HEK293 (cell line): ENCODE data around the gene ZNF107.
"Not testable (repeated sequence)": the region's sequence is repeated elsewhere in the genome, so short reads cannot be mapped to it uniquely, and the experiment has no call there.

ENCODE experiments used
- CTCF ChIA-PET: fragments of 350-600 bp; formaldehyde crosslinking; extraction: SDS; loops from one replicate; lab custom pipeline; 2021; ENCODE audit warnings: antibody characterized with exemption; lab: Yijun Ruan, JAX
- POLR2A ChIA-PET: fragments of 300-600 bp; formaldehyde crosslinking; extraction: SDS; loops from one replicate; lab custom pipeline; 2020; ENCODE audit warnings: antibody characterized with exemption, inconsistent platforms; lab: Yijun Ruan, JAX
- H3K27ac ChIP-seq: fragments of 200-500 bp; sonication (Bioruptor generic); 2 replicates; pipeline ENCODE4 v1.5.1; 2014; ENCODE audit warnings: low read depth, low read length, control low read depth, inconsistent platforms; ENCODE audit errors: extremely low read depth
- H3K36me3 ChIP-seq, 2 experiments: fragments of 200-500 bp in 1 of 2; sonication (Bioruptor generic) in 1 of 2; 1 replicate in 1 of 2; 2 replicates in 1 of 2; pipeline ENCODE4 v1.5.1; 2014 to 2017; ENCODE audit warnings: inconsistent platforms in 2 of 2, low read length in 2 of 2; ENCODE audit not compliant: control insufficient read depth in 2 of 2, insufficient read depth in 1 of 2
- H3K4me1 ChIP-seq: fragments of 200-500 bp; sonication (Bioruptor generic); 2 replicates; pipeline ENCODE4 v1.5.1; 2014; ENCODE audit warnings: mild to moderate bottlenecking, low read length, inconsistent platforms; ENCODE audit not compliant: control insufficient read depth, insufficient read depth
- H3K4me3 ChIP-seq: 2 replicates; pipeline ENCODE4 v1.5.1; 2011; ENCODE audit warnings: low read depth, mild to moderate bottlenecking, control low read depth, low read length, moderate library complexity
- H3K9me3 ChIP-seq: fragments of 200-500 bp; sonication (Bioruptor generic); 2 replicates; pipeline ENCODE4 v1.5.1; 2014; ENCODE audit warnings: low read depth, low read length, inconsistent platforms; ENCODE audit not compliant: control insufficient read depth, insufficient read depth
- CTCF ChIP-seq: fragments of 450-650 bp; formaldehyde crosslinking; IDR thresholded peaks from 2 replicates; pipeline ENCODE4 v1.5.1; 2016; ENCODE audit warnings: missing biosample characterization, missing genetic modification characterization
- GLIS2 ChIP-seq: fragments of 450-650 bp; formaldehyde crosslinking; IDR thresholded peaks from 2 replicates; pipeline ENCODE4 v1.5.1; 2016; ENCODE audit warnings: missing biosample characterization, missing genetic modification characterization
- HOXA7 ChIP-seq: sonication (generic); formaldehyde crosslinking; IDR thresholded peaks from 2 replicates; pipeline ENCODE4 v1.8.1; 2022; ENCODE audit warnings: missing genetic modification reagents, borderline replicate concordance
- IKZF3 ChIP-seq: fragments of 450-650 bp; IDR thresholded peaks from 2 replicates; pipeline ENCODE4 v1.5.0; 2018; ENCODE audit warnings: missing biosample characterization, mild to moderate bottlenecking, missing genetic modification characterization, moderate library complexity
- KLF9 ChIP-seq: fragments of 450-650 bp; formaldehyde crosslinking; IDR thresholded peaks from 2 replicates; pipeline ENCODE4 v1.5.1; 2016; ENCODE audit warnings: missing biosample characterization, missing genetic modification characterization, low read depth
- SCRT2 ChIP-seq: fragments of 450-650 bp; formaldehyde crosslinking; IDR thresholded peaks from 2 replicates; pipeline ENCODE4 v1.5.1; 2016; ENCODE audit warnings: missing biosample characterization, missing genetic modification characterization
- SETDB1 ChIP-seq: IDR thresholded peaks from one replicate; pipeline ENCODE4 v1.6.1; 2017; ENCODE audit warnings: mild to moderate bottlenecking, low read length, moderate library complexity, mixed read lengths; ENCODE audit not compliant: insufficient read length
- ZBTB26 ChIP-seq: fragments of 450-650 bp; formaldehyde crosslinking; optimal IDR thresholded peaks from 2 replicates; pipeline ENCODE3; 2016; ENCODE audit warnings: missing biosample characterization, mild to moderate bottlenecking, missing genetic modification characterization
- ZBTB48 ChIP-seq: fragments of 450-650 bp; formaldehyde crosslinking; IDR thresholded peaks from 2 replicates; pipeline ENCODE4 v1.5.1; 2016; ENCODE audit warnings: missing biosample characterization, missing genetic modification characterization
- ZFP3 ChIP-seq: fragments of 450-650 bp; formaldehyde crosslinking; IDR thresholded peaks from 2 replicates; pipeline ENCODE4 v1.5.1; 2016; ENCODE audit warnings: low read depth, missing biosample characterization, missing genetic modification characterization
- ZFP37 ChIP-seq: fragments of 450-650 bp; formaldehyde crosslinking; IDR thresholded peaks from 2 replicates; pipeline ENCODE4 v1.5.1; 2016; ENCODE audit warnings: missing biosample characterization, missing genetic modification characterization
- ZNF138 ChIP-seq: fragments of 450-650 bp; formaldehyde crosslinking; IDR thresholded peaks from 2 replicates; pipeline ENCODE4 v1.5.1; 2016; ENCODE audit warnings: missing biosample characterization, missing genetic modification characterization, borderline replicate concordance
- ZNF280C ChIP-seq: fragments of 450-650 bp; formaldehyde crosslinking; IDR thresholded peaks from 2 replicates; pipeline ENCODE4 v1.5.1; 2016; ENCODE audit warnings: missing biosample characterization, missing genetic modification characterization
- ZNF48 ChIP-seq: fragments of 450-650 bp; formaldehyde crosslinking; IDR thresholded peaks from 2 replicates; pipeline ENCODE4 v1.5.1; 2016; ENCODE audit warnings: missing biosample characterization, missing genetic modification characterization
- ZNF561 ChIP-seq: fragments of 450-650 bp; IDR thresholded peaks from 2 replicates; pipeline ENCODE4 v1.5.1; 2018; ENCODE audit warnings: missing biosample characterization, missing genetic modification characterization, borderline replicate concordance
- ZNF629 ChIP-seq: fragments of 450-650 bp; formaldehyde crosslinking; IDR thresholded peaks from 2 replicates; pipeline ENCODE4 v1.5.1; 2017; ENCODE audit warnings: missing biosample characterization, missing genetic modification characterization
- ZNF785 ChIP-seq: fragments of 450-650 bp; formaldehyde crosslinking; IDR thresholded peaks from 2 replicates; pipeline ENCODE4 v1.5.1; 2016; ENCODE audit warnings: missing biosample characterization, missing genetic modification characterization
- ZNF830 ChIP-seq: fragments of 450-650 bp; IDR thresholded peaks from 2 replicates; pipeline ENCODE4 v1.5.0; 2018; ENCODE audit warnings: missing biosample characterization, missing genetic modification characterization, low read depth, mild to moderate bottlenecking, moderate library complexity
- ZXDB ChIP-seq: fragments of 450-650 bp; formaldehyde crosslinking; IDR thresholded peaks from 2 replicates; pipeline ENCODE4 v1.5.1; 2016; ENCODE audit warnings: missing biosample characterization, missing genetic modification characterization

Gene ZNF107

GRCh38 chr7:64717896-64718295 lies 52.0 kb downstream of the ZNF107 start:
- POLR2A ChIA-PET, CTCF ChIA-PET, H3K9me3 ChIP-seq, H3K27ac ChIP-seq, H3K4me3 ChIP-seq, H3K36me3 ChIP-seq, H3K4me1 ChIP-seq: not testable (repeated sequence)

- Histone ChIP-seq H3K4me1 (no peaks in the 10 kb centered on the region), H3K4me3 (no peak overlapping the region)
- POLR2A ChIA-PET, result no interaction called here
- CTCF ChIA-PET, result no interaction called here
- TF ChIP-seq KLF9 (tag by site-specific recombination), result no peak
- no peak for TF ChIP-seq IKZF3
- TF ChIP-seq HOXA7 (CRISPR knock-in tag), result no peak
- TF ChIP-seq GLIS2 (tag by site-specific recombination), result no peak
- TF ChIP-seq SETDB1, result no peak
- no peak for TF ChIP-seq ZFP37 (tag by site-specific recombination)
- TF ChIP-seq ZNF830 (tag by site-specific recombination), result no peak
- TF ChIP-seq ZFP3, result no peak
- no peak for TF ChIP-seq ZNF138 (tag by site-specific recombination)
- no peak for TF ChIP-seq ZNF48 (tag by site-specific recombination)
- no peak for TF ChIP-seq SCRT2
- TF ChIP-seq ZNF561 (tag by site-specific recombination), result no peak
- TF ChIP-seq ZNF280C (tag by site-specific recombination), result no peak
- no peak for TF ChIP-seq ZBTB26
- TF ChIP-seq CTCF, result no peak
- TF ChIP-seq ZBTB48, result no peak
- TF ChIP-seq, all 188 proteins: peak for 0
- Histone ChIP-seq H3K9me3 (no peaks in the 10 kb centered on the region), H3K27ac (no peak overlapping the region), H3K36me3 (no peaks in the 10 kb centered on the region)
Observed at GRCh38 chr7:64729089-64729848, 63.3 kb downstream of the ZNF107 start.

GRCh38 chr7:64733550-64734240 lies 67.8 kb downstream of the ZNF107 start:
- ChIA-PET POLR2A (no interaction called here), CTCF (no interaction called here)
- no peak overlapping the region for H3K27ac ChIP-seq
- no peaks in the 10 kb centered on the region for H3K4me1 ChIP-seq
- H3K4me3 ChIP-seq, result no peak overlapping the region
- H3K9me3 ChIP-seq, result no peaks in the 10 kb centered on the region
- no peaks in the 10 kb centered on the region for H3K36me3 ChIP-seq
- TF ChIP-seq ZNF629 (tag by site-specific recombination), result no peak
- no peak for TF ChIP-seq ZNF785 (tag by site-specific recombination)
- TF ChIP-seq ZXDB, result no peak
- 0 out of 2 replicates have a peak, but pooled peaks have one; percentile 44 for TF ChIP-seq SCRT2
